ENCODE measurements around the gene CD7.

DNA sequence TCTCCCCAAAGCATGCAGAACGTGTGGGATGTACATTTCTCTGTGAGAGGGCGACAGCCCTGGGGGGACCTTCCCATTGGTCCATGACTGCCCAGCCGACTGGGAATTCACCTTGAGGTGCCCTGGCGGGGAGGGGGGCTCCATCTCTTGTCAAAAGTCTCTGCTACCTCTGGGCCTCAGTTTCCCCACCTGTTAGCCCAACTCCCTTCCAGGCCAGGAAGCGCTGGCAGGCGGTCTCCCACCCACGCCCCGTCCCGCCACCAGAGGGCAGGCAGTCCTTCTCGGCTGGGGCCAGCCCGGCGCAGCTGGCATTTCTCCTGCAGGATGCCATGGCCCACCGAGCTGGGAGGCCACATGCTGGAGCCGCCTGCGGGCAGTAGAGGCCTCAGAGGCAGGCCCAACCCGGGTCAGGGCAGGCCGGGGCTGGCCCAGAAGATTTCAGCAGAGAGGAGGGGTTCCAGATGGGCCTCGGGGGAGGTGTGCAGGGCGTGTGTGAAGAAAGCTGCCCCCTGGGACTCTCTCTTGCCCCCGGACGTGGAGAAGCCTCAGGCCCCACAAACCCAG, 16.6 kb downstream of the CD7 start:
- TF ChIP-seq, protein P1, sequence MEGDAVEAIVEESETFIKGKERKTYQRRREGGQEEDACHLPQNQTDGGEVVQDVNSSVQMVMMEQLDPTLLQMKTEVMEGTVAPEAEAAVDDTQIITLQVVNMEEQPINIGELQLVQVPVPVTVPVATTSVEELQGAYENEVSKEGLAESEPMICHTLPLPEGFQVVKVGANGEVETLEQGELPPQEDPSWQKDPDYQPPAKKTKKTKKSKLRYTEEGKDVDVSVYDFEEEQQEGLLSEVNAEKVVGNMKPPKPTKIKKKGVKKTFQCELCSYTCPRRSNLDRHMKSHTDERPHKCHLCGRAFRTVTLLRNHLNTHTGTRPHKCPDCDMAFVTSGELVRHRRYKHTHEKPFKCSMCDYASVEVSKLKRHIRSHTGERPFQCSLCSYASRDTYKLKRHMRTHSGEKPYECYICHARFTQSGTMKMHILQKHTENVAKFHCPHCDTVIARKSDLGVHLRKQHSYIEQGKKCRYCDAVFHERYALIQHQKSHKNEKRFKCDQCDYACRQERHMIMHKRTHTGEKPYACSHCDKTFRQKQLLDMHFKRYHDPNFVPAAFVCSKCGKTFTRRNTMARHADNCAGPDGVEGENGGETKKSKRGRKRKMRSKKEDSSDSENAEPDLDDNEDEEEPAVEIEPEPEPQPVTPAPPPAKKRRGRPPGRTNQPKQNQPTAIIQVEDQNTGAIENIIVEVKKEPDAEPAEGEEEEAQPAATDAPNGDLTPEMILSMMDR (IDR thresholded peaks at IDR 0.05): peak; percentile 85 to 90 (median 86)
- no peak for TF ChIP-seq POLR2A (IDR thresholded peaks at IDR 0.05)
